Neural progenitor cell (in vitro differentiated cells): ENCODE measurements around the gene FIGLA.

Experiments
- CTCF ChIP-seq: fragments of 200-600 bp; sonication (generic); IDR thresholded peaks from 2 replicates; pipeline ENCODE4 v1.5.1; 2017; ENCODE audit warnings: antibody characterized with exemption, mild to moderate bottlenecking
- EZH2phosphoT487 ChIP-seq: fragments of 200-600 bp; sonication (generic); IDR thresholded peaks from 2 replicates; pipeline ENCODE4 v1.6.1; 2017; ENCODE audit warnings: antibody characterized with exemption

DNA sequence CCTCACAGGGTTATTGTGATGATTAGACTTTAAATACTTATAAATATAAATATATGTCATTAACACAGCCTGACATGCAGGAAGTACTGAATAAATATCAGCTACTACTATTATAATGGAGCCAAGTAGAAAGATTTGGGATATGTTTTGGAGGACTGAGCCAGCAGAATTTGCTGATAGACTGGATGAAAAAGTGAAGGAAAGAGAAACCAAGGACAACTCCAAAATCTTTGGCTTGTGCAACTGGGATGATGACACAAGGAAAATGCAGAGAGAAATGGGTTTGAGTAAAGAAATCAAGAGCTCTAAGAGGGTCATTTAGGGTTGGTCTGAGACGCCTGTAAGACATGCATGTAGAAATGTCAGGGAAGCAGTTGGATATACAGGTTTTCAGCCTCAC is 38.0 kb downstream of the FIGLA start:
- TF ChIP-seq CTCF, result no peak
- no peak for TF ChIP-seq EZH2phosphoT487
